Measurements from ENCODE around the gene C1QTNF5. TPM values are rescaled to one million over a fixed set of nuclear protein-coding genes. Genes with fewer than 3 reads are reported as not detected.

C1QTNF5 gene
- total and polyA plus RNA-seq, 2 donors (not counting 1 experiment from before 2014, with no cell fraction given): not detected

DNA sequence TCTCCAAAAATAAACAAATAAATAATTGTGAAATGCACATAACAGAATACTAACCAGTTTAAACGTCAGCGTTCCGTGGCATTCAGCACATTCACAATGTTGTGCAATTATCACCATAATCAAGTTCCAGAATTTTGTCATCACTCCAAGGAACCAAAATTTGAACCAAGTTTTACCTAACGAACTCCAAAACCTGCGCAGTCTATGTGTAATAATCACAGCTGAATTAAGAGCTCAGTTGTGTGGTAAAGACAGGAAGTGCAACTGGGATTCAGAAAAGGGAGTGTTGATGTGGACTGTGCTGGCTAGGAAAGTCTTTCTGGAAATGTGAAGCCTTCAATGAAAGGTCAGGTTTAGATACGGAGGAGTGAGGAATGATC lies 18.3 kb downstream of the C1QTNF5 start:
- Histone ChIP-seq H3K79me2 (ENCODE audit: control insufficient read depth, insufficient read depth, low read length) (no peaks in the 10 kb centered on the region), H3K4me1 (ENCODE audit: control insufficient read depth in 2 of 2, insufficient read depth in 2 of 2, low read length in 2 of 2) (peaks cover 9 to 28% of the 10 kb centered on the region in 2 donors), H3K9me3 (ENCODE audit: control extremely low read depth in 1 of 3, control insufficient read depth in 2 of 3, insufficient read depth in 1 of 3, low read length in 2 of 3) (peaks cover 0 to 4% (median 0%) of the 10 kb centered on the region in 3 donors), H3K27ac (ENCODE audit: low read length in 2 of 2) (no peak overlapping the region), H4K20me1 (ENCODE audit: control insufficient read depth, insufficient read depth, low read length, poor library complexity, severe bottlenecking) (no peaks in the 10 kb centered on the region), H3K36me3 (replicated peaks in 1 of 2; ENCODE audit: control extremely low read depth in 1 of 2, control insufficient read depth in 1 of 2, extremely low read depth in 1 of 2, insufficient read depth in 2 of 2, low read length in 1 of 2) (no peaks in the 10 kb centered on the region), H2AFZ (ENCODE audit: insufficient read depth, low read depth, low read length, poor library complexity, severe bottlenecking) (no peak overlapping the region), H3K4me3 (ENCODE audit: control extremely low read depth in 1 of 5, extremely low read depth in 1 of 5, insufficient read depth in 1 of 5, low read depth in 2 of 5, low read length in 4 of 5) (no peak overlapping the region), H3K4me2 (replicated peaks; ENCODE audit: low read depth, low read length, poor library complexity, severe bottlenecking) (peak overlapping the region; percentile 97), H3K9ac (ENCODE audit: low read length) (no peak overlapping the region), H3K27me3 (replicated peaks in 1 of 4; ENCODE audit: control extremely low read depth in 1 of 4, control insufficient read depth in 3 of 4, insufficient read depth in 4 of 4, low read length in 3 of 4) (peaks cover 0 to 28% (median 8%) of the 10 kb centered on the region in 4 experiments)
- DNase-seq: no peak
- ATAC-seq (ENCODE audit: low read depth): no peak
- Mint-ChIP-seq H3K27ac (no peak overlapping the region), H3K27me3 (peaks cover 5% of the 10 kb centered on the region), H3K9me3 (ENCODE audit: insufficient read depth) (no peaks in the 10 kb centered on the region), H3K4me1 (peaks cover 27% of the 10 kb centered on the region), H3K4me3 (peak overlapping the region; percentile 87)
- 80% methylated on average over 1 of the region's 6 CpGs for WGBS (ENCODE audit: insufficient coverage)
- intact Hi-C loops (cut with micrococcal nuclease): no loop called here
- ChIA-PET CTCF (interaction anchor here (0.6 to 4.5 kb wide), 11 partner anchors 7 to 261 kb away, joined by 3 to 45 read pairs (median 5); partner anchors contain the start of gene CBL), POLR2A (interaction anchor here (0.6 to 1.1 kb wide), 3 partner anchors 12 to 425 kb away, joined by 3 read pairs; partner anchors contain the start of gene RNF26)
- TF ChIP-seq EZH2 (IDR thresholded peaks at IDR 0.05; ENCODE audit: borderline replicate concordance, insufficient read depth, low read depth, low read length, poor library complexity, severe bottlenecking): no peak
- TF ChIP-seq, protein P1, sequence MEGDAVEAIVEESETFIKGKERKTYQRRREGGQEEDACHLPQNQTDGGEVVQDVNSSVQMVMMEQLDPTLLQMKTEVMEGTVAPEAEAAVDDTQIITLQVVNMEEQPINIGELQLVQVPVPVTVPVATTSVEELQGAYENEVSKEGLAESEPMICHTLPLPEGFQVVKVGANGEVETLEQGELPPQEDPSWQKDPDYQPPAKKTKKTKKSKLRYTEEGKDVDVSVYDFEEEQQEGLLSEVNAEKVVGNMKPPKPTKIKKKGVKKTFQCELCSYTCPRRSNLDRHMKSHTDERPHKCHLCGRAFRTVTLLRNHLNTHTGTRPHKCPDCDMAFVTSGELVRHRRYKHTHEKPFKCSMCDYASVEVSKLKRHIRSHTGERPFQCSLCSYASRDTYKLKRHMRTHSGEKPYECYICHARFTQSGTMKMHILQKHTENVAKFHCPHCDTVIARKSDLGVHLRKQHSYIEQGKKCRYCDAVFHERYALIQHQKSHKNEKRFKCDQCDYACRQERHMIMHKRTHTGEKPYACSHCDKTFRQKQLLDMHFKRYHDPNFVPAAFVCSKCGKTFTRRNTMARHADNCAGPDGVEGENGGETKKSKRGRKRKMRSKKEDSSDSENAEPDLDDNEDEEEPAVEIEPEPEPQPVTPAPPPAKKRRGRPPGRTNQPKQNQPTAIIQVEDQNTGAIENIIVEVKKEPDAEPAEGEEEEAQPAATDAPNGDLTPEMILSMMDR (IDR thresholded peaks at IDR 0.05): no peak

- peak overlapping the region; percentile 74 for H3K9ac ChIP-seq (ENCODE audit: low read length)
- H3K79me2 ChIP-seq (ENCODE audit: control insufficient read depth, insufficient read depth, low read length): no peaks in the 10 kb centered on the region
- 3% methylated on average over 49 of the region's 60 CpGs for WGBS (ENCODE audit: insufficient coverage)
- intact Hi-C loops (cut with micrococcal nuclease): loop anchor here (1.0 kb wide), 1 partner anchor 13 kb away; the partner anchor contains the start of gene RNF26
- H3K27ac Mint-ChIP-seq: peak overlapping the region; percentile 77
- no peaks in the 10 kb centered on the region for H4K20me1 ChIP-seq (ENCODE audit: control insufficient read depth, insufficient read depth, low read length, poor library complexity, severe bottlenecking)
- H3K27me3 Mint-ChIP-seq: peaks cover 5% of the 10 kb centered on the region
- peak overlapping the region; percentile 92 for H2AFZ ChIP-seq (ENCODE audit: insufficient read depth, low read depth, low read length, poor library complexity, severe bottlenecking)
- DNase-seq: peak; percentile 74
- H3K27ac ChIP-seq (ENCODE audit: low read length in 2 of 2): peak overlapping the region in 1 of 2 donors; percentile 19
- H3K9me3 Mint-ChIP-seq (ENCODE audit: insufficient read depth): no peaks in the 10 kb centered on the region
- peaks cover 0 to 6% (median 0%) of the 10 kb centered on the region in 3 donors for H3K9me3 ChIP-seq (ENCODE audit: control extremely low read depth in 1 of 3, control insufficient read depth in 2 of 3, insufficient read depth in 1 of 3, low read length in 2 of 3)
- no peaks in the 10 kb centered on the region for H3K36me3 ChIP-seq (replicated peaks in 1 of 2; ENCODE audit: control extremely low read depth in 1 of 2, control insufficient read depth in 1 of 2, extremely low read depth in 1 of 2, insufficient read depth in 2 of 2, low read length in 1 of 2)
- ChIA-PET POLR2A (interaction anchor here (0.9 kb wide), 1 partner anchor 15 kb away, joined by 3 read pairs; no protein-coding TSS in a partner anchor), CTCF (interaction anchor here (0.7 to 4.5 kb wide), 14 partner anchors 9 to 254 kb away, joined by 3 to 45 read pairs (median 4); partner anchors contain the start of genes C2CD2L, CBL and USP2)
- H3K4me1 Mint-ChIP-seq: peaks cover 28% of the 10 kb centered on the region
- TF ChIP-seq, protein P1 (IDR thresholded peaks at IDR 0.05): no peak
- peaks cover 19 to 41% of the 10 kb centered on the region in 2 donors for H3K4me1 ChIP-seq (ENCODE audit: control insufficient read depth in 2 of 2, insufficient read depth in 2 of 2, low read length in 2 of 2)
- peak; percentile 53 for ATAC-seq (ENCODE audit: low read depth)
- peak overlapping the region; percentile 87 for H3K4me3 Mint-ChIP-seq
- peak overlapping the region; percentile 97 for H3K4me2 ChIP-seq (replicated peaks; ENCODE audit: low read depth, low read length, poor library complexity, severe bottlenecking)
- peaks cover 0 to 39% (median 13%) of the 10 kb centered on the region in 4 experiments for H3K27me3 ChIP-seq (replicated peaks in 1 of 4; ENCODE audit: control extremely low read depth in 1 of 4, control insufficient read depth in 3 of 4, insufficient read depth in 4 of 4, low read length in 3 of 4)
- peak overlapping the region; percentile 44 to 67 (median 58) for H3K4me3 ChIP-seq (ENCODE audit: control extremely low read depth in 1 of 5, extremely low read depth in 1 of 5, insufficient read depth in 1 of 5, low read depth in 2 of 5, low read length in 4 of 5)
Measured at GRCh38 chr11:119320776-119321524, 19.7 kb downstream of the C1QTNF5 start.

Data from B cell (primary cell).